Ishikawa (cell line): ENCODE data around the gene NSUN2.

Experiments used
- CEBPB ChIP-seq: IDR thresholded peaks from 2 replicates; pipeline ENCODE4 v1.6.1; 2012
- YY1 ChIP-seq: IDR thresholded peaks from 2 replicates; pipeline ENCODE4 v1.6.1; 2012; ENCODE audit warnings: low read depth

GRCh38 chr5:6616632-6617031 lies 16.2 kb downstream of the NSUN2 start:
- TF ChIP-seq YY1 (no peak), CEBPB (no peak)
